ENCODE data around the gene ADAM12.
"Not testable (repeated sequence)": the region's sequence is repeated elsewhere in the genome, so short reads cannot be mapped to it uniquely, and the experiment has no call there.

The ADAM12 gene

DNA sequence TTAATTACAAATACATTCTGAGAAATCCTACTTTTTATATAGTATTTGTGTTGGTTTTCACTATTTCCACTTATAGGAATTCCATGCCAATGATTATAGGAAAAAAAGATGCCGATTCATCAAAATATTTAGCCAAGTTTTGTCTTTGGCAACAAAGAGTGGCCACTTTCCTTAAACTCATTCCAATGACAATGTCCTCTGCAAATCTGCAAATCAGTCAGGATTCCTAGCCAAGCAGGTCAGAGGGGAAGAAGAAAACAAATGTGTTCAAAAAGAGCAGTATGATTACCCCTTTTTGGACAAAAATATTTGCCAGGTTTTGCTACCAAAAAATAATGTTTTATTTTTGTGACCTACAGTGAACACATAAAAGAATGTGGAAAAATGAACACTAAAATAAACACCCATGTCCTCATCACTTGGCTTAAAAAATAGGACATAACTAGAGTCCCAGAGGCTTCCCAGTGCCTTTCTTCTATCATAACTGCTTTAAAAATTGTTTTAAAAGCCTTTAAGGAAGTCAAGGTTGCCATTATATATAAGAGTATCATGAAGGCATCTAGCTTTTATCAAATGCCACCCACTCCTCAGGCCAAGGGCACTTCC is 125.9 kb downstream of the ADAM12 start:
- DNase-seq (ENCODE audit: low read depth), result no peak

DNA sequence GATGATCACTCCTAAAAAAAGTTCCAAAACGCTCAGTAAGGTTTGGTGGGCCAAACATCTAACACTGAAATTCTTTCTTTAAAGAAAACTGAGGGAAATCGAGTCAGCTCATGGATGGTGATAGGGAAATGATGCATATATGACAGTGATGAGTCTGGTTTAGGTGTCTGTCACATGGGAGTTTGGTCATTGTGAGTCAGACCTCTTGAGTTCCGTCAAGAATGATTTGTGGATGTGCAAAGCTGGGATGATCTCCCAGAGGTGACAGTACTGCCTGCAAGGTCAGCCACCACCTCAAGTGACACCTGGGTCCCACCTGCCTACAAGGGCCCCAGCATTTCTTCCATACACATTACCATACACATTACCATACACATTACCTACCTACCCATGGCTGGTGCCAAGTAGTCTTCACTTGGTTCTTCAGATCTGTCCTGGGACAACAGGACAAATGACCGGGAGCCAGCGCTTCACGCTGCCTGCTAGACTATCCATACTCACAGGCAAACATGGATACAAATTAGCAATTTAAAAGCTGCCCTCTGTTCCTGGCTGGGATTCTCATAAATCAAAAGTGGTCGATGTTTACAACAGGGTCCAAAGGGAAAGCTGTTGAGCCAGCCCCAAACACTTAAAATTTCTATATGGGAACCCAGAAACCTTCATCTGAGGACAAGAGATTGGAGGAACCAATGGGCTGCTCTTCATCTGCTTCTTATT is 128.4 kb downstream of the ADAM12 start:
- DNase-seq (ENCODE audit: low read depth), result no peak

DNA sequence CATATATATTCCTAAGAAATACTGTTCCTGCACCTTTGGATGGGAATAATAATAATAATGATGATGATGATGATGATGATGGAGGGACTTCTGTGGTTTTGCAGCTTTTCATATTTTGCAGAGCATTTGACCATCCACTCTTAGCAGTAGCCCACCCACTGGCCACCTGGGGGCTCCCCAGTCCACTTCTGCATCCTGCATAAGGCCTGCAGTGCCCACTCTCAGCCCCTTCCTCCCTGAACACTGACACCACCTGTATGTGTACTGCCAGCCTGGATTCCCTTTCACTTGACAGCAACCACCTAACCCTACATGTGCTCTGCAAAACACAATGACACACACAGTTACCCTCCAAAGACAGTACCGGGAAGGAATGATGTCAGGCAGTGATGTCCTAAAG is 131.4 kb downstream of the ADAM12 start:
- no peak for DNase-seq (ENCODE audit: low read depth)

DNA sequence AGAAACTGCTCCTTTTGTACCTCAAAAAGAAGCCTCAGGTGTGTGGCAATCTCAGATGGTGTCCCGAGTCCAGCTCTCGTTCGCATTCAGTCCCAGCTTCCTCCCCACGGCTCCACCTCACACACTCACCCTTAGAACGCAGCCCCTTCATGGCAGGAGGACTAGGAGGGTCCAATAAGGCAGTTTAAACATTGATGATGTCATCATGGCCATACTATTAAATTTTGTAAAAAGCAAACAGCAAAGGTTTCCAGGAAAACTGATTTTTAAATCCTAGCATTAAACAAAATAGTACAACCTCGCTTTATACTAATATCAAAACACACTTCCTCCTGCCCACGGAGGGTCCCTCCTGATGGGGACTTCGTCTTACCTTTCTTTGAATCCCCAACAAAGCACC is 133.0 kb downstream of the ADAM12 start:
- DNase-seq (ENCODE audit: low read depth), result no peak

DNA sequence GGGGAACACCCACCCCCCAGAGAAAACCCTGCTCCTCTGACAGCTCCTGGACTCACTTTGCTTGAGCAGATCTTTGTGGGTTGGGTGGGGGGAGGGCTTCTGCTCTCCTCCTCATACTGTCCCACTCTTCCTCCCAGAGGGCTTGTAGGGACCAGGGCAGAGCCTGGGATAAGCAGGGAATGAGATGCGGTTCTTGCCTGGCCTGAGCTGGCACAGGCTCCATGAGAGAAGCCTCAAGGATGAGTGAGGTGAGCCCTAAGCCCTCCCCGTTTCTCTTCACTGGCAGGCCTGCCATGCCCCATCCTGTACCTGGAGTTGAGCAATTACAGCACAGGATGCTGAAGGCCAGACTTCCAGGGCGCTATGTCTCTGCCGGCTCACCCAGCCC is 134.7 kb downstream of the ADAM12 start:
- no peak for DNase-seq (ENCODE audit: low read depth)

DNA sequence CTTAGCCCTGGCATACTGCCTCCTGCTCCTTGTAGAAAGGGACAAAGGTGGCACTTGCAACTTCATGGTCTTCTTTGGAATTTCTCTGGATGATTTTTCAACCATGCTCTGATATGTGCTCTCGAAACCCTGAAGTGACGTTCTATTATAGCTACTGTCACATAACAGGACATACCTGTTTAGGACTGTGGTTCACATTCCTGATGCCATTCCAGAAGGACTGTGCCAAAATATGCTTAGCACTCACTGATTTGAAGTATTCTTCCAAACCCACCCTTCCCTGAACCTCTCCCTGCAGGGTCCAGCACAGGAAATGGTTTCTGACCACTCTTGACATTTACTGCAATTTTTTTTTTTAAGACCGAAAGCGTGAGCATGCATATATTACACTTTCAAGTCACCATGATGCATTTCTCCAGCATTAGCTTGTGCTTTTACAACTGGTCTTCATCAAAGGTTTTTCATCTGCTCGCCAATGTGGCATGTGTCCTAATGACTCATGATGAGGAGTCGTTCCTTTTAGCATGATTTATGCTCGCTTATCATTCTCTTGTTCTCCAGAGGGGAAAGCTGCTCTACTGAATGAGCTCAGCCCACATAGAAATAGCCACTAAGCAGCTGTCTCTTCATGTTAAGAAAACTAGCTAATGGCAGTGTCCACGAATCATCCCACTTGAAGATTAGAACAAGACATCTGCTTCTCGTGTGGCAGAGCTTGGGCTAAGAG is 135.2 kb downstream of the ADAM12 start:
- no peak for DNase-seq (ENCODE audit: low read depth)

DNA sequence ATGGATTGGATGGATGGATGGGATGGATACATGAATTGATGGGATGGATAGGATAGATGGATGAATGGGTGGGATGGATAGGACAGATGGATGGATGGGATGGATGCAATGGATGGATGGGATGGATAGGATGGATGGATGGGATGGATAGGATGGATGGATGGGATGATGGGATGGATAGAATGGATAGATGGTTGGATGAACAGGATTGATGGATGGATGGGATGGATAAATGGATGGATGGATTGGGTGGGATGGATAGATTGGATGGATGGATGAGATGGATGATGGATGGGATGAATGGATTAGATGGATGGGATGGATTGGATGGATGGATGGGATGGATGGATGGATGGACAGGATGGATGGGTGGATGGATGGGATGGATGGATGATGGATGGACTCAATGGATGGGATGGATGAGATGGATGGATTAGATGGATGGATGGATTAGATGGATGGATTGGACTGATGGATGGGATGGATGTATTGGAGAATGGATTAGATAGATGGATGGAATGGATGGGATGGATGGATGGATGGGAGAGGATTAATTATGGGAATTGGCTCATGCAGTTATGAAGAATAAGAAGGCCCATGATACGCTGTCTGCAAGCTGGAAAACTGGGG is 136.4 kb downstream of the ADAM12 start:
- DNase-seq (ENCODE audit: low read depth), result no peak

DNA sequence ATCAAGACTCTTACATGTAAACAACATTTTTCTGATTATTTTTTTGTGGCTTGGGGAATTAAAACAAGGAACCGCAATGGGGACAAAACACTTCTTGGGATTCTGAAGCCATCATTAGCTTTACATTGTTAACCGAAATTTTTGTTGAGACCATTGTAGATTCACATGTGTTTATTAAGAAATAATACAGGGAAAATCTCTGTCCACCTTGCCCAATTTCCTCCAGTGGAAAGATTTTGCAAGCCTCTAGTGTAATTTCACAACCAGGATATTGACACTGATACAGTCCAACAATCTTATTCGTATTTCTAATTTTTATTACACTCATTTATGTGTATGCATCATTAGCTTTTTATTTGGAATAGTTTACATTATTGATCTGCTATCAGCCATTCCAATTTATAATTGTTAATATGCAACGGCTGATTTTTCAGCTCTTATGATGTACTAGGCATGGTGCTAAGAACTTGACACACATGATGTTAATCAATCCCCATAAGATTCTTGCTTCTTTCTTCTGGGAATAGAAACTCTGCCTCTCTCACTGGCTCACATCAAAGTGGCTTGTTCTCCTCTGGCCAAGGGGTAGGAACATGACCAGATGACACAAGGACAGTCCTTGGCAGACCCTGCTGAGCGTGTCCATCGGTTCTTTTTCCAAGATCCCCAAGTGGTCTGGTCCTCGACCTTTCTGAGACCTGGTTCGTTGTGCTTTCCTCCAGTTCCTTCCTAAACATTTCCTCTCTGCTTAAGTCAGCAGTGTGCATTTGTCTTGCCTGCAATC is 137.6 kb downstream of the ADAM12 start:
- DNase-seq (ENCODE audit: low read depth), result no peak

DNA sequence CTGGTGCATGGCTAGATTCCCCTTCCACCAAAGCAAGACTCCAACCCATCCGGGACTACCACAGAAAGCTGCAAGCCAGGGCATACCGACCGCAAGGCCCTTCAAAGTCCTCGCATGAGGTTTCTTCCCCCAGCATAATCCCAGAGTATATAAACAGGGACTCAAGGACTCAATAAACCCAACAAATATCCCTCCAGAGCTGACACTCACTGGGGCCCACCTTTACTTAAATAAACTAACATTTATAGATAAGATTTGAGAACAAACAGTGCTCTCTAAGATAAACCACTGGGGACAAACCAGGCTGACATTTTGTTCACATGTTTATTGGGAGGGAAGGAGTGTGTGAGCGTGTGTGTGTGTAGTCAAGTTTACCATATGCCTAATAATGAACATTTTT is 138.2 kb downstream of the ADAM12 start:
- no peak for DNase-seq (ENCODE audit: low read depth)

DNA sequence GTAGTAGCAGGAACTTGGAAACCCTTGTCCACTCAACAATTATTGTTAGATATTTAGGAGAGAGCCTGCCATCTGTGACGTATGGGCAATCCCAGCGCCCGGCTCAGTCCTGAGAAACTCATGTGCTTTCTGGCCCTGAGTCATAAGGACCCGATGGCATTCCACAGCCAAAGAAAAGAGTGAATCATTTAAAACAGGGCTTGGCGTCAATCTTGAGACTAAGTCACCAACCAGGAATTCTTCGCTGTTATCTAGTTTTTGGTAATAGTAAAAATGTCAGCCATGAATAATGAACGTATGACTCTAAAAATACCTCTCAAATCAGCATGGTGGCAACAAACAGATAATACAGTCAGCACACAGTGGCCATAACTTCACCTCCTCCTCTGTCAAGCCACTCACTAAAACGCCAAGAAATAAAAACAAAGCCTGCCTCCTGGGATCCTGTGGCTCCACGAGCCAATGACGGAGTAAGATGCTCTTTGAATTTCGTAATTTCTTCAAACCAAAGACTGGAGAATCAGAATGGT is 140.8 kb downstream of the ADAM12 start:
- DNase-seq (ENCODE audit: low read depth), result no peak

DNA sequence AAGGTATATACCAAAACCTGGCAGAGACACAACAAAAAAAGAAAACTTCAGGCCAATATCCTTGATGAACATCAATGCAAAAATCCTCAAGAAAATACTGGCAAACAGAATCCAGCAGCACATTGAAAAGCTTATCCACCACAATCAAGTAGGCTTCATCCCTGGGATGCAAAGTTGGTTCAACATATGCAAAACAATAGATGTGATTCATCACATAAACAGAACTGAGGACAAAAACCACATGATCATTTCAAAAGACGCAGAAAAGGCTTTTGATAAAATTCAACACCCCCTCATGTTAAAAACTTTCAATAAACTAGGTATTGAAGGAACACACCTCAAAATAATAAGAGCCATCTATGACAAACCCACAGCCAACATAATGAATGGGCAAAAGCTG is 141.9 kb downstream of the ADAM12 start:
- not testable (repeated sequence) for DNase-seq (ENCODE audit: low read depth)

DNA sequence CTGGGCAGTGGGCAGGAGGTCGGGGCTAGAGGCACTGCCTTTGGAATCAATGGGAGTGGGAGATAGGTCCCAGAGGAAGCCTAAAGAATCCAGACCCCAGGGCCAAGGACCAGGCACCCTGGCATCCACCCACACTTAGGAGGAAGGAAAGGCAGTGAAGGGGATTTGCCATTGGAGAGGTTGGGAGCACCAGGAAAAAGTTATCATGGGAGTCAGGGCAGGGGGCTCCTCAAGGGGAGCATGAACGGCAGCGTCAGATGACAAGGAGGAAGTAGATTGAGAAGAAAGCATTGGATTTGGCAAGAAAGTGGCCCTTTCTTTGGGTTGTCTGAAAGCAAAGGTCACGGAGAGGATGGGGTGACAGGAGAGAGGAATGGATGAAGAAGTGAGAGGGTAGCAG is 142.8 kb downstream of the ADAM12 start:
- DNase-seq (ENCODE audit: low read depth), result no peak

DNA sequence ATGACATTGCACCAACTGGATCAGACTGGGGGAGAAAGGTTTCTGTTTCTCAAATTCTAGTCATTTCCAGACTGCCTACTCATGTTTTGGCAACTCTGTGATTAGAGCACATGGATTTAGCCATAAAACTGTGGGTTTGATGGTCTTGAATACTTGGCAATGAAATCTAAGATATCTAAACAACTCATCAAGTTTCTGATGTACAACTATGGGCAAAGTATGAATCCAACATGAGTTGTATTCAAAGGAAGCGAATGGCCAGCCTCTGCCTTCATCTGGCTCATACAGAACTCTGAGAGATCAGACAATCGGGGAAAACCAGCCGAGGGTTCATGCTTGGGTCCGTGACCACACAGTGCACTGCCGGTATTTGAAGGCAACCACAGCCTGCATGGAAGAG is 144.3 kb downstream of the ADAM12 start:
- no peak for DNase-seq (ENCODE audit: low read depth)

DNA sequence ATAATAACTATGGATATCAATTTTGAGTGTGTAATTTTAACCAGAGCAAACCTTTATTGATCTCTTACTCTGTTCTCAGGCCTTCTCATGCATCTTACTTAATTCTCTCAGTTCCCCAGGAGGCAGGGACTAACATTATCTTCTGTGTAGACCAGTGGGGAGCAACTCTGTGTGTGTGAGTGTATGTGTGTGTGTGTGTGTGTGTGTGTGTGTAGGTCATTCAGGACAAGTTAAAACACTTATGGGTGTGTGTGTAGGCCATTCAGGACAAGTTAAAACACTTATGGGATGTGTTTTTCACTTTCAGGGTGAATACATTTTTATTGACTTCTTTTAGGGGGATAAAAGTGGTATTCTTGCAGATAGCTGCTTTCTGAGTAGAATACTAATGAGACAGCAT is 145.0 kb downstream of the ADAM12 start:
- no peak for DNase-seq (ENCODE audit: low read depth)

DNA sequence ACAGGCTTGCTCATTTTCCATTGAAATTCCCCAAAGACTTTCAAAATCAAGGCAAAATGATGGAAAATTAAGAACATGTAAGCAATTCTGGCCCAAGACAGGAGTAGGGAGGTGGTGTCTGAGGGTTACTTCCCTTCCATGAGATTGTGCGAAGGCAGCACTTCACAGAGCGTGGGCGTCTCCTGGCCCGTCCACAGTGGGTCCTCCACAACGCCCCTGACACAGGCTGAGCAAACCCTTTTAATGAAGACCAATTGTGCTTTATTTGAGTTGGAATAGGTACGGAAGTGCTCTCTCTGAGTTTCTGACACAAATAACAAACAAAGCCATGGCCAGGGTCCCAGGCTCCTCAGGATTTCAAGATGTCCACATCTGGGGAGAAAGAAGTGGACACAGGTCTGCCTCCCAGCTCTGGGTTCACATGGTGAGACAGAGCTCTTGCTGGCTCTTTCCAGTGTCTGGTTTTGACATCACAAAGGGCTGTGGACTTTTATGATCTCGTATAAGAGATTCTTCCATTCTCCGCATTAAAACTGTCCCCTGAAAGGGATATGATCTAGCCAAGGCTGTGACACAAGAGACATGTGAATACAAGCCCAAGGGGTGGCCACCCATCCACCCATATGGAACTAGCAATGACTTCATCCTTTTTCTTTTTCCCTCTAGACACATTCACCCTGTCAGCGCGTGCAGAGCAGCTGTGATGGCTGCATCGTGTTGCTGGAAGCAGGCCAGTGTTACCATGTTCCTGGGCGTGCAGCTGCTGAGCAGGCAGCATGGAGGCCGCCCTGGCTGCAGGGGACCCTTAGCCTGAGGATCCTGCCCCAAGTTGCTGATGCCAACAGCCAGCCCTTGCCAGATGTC is 145.6 kb downstream of the ADAM12 start:
- DNase-seq (ENCODE audit: low read depth), result no peak

DNA sequence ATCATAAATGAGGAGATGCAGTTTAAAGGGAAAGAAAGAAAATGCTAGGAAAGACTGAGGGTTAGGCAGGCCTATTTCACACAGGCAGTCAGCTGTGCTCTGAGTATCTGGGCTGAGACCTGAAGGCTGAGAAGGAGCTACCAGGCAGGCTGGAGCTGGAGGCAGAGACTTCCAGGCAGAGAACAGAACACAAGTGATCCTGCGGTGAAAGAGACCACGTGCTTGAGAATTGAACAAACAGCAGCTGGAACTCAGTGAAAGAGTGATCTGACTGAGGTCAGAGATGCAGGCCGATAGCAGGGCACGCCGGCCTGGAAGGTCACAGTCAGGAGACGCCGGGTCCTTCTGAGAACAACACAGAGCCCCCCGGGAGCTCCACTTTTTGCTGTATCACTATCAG is 147.8 kb downstream of the ADAM12 start:
- no peak for DNase-seq (ENCODE audit: low read depth)

DNA sequence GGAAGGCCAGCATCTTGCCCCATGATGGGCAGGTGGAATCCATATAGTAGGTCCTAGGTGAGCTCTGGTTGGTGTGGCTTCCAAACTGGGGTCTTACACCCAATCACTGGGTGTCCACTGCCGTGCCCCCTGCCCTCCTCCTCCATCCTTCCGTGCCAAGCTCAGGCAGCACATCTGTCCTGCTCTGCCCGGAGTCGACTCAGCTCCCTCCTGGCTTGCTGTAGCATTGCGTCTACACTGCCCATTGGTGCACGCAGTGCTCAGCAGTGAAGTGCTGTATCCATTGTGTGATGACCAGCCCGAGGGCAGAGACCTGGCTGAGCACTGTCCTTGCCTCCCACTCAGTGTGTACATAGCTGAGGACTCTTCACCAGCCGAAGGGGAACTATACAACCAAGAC is 148.4 kb downstream of the ADAM12 start:
- DNase-seq (ENCODE audit: low read depth), result no peak

DNA sequence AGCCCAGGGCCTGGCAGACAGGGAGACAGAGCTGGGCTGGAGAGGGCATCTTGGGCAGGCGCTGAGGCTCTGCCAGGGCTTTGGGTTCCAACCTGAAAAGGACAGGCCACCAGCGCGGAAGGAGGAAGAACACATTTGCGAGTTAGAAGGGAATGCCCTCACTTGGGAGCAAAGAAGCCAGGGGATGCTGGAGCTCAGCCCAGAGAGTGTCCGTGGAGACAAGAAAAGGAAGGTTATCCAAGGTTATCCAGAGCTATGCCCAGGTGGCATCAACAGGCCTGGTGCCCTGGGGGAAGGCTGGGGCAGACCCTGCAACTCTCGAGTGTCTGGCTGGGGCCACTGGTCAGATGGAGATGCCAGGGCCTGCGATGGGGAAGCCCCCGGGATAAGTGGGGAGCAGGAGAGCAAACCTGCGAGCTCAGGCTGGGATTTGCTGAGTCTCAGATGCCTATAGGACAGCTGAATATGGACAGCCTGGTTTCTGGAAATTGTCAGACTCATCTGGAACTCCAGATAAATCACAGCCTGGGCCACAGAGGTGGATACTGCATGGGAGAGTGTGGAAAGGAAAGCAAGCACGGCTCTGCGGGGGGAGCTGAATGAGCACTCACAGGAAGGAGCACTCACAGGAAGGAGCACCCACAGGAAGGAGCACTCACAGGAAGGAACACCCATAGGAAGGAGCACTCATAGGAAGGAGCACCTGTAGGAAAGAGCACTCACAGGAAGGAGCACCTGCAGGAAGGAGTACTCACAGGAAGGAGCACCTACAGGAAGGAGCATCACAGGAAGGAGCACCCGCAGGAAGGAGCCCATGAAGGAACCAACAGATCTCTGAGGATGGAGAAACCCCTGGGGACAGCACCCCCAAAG is 152.1 kb downstream of the ADAM12 start:
- no peak for DNase-seq (ENCODE audit: low read depth)

DNA sequence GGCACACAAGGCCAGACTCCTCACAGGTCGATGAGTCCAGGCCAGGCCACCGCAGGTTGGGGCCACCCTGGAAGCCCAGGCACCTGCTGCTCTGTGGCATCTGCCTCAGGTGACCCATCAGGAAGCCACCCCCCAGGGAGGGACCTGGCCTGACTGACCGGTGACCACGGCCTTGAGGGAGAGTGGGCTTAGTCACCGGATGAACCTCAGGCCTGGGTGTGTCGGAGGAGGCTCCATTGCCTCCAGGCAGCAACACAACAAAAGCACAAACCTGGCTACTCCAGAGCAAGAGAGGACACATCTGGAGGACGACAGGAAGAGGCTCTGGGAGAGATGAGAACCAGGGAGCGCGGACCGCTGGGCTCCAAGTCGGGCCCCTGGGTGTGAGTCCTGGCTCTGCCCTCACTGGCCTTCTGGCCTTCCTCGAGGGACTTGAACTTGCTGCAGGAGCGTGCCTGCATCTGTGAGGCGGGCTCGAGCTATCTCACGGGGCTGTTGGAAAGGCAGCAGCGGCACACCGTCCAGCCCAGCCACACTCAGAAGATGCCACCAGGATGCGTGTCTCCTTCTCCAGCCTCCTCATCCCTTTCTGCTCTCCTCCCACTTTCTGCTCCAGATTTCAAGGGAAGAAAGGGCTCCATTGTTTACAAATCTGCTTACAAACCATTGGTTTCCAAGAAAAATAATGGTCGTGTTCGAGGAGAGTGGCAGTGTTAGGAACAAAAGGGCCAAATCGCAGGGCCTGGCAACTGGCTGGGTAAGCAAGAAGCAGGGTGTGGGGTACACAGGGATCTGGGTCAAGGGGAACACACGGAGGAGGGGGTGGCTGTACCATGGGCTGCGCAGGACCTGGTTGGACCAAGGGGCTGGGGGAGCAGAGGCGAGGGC is 152.9 kb downstream of the ADAM12 start:
- no peak for DNase-seq (ENCODE audit: low read depth)

Measured in activated T-helper 9 cell treated with anti-CD3 and anti-CD28 coated beads, Interleukin-2, amount 50 U/mL, for 16 hours (primary cell).